ENCODE results near the gene LRP1B. TPM values are rescaled to one million over a fixed set of nuclear protein-coding genes. Genes with fewer than 3 reads are reported as not detected.

Gene LRP1B
- total and polyA plus RNA-seq, 5 experiments from 2014 or later: not detected

DNA sequence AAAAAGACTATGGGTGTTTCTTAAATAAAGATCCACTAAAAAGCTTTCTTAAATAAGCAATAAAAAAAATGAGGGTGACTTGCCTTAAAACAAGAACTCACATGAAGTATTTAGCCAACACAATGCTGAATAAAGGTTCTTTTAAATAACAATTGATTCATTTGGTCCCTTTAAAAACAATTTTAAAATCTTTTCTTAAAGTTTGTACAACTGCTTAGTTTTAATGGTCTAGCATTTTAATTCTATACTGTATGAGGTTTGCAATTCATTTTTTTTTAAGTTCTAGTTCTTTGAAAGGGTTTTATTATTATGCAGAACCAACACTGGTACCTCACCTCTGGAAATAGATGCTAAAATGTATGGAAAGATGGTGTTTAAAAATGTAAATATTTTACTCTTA lies 1017.5 kb downstream of the LRP1B start:
- no peak for DNase-seq
- Mint-ChIP-seq H3K4me3 (no peak overlapping the region), H3K27ac (no peak overlapping the region), H3K9me3 (peaks cover 0 to 11% (median 1%) of the 10 kb centered on the region in 9 donors), H3K27me3 (no peaks in the 10 kb centered on the region), H3K4me1 (no peaks in the 10 kb centered on the region), H3K36me3 (no peaks in the 10 kb centered on the region)
- no peak for ATAC-seq
- POLR2A ChIA-PET: no interaction called here

GRCh38 chr2:141109633-141110032 lies 1021.2 kb downstream of the LRP1B start:
- POLR2A ChIA-PET: no interaction called here
- H3K27ac Mint-ChIP-seq: no peak overlapping the region

DNA sequence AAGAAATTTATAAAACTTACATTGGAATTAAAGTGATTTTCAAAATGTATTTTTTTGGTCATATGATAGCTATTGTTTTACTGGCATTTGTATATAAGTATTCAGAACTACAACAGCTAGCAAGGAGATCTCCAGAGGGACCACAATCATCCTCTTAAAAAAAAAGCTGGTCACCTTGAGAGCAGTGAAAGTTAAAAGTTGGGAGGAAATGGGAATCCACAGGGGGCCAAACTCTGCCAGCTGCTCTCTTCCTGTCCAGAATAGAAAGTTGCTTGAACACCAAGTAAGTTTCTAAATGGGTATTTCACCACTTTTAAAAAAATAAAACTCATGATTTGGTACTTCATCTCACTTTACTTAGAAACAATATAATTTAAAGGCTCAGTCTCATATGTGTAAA lies 1025.1 kb downstream of the LRP1B start:
- POLR2A ChIA-PET: no interaction called here
- H3K4me3 Mint-ChIP-seq: no peak overlapping the region
- DNase-seq (no peak), ATAC-seq (no peak)
- no peaks in the 10 kb centered on the region for H3K27me3 Mint-ChIP-seq
- no peaks in the 10 kb centered on the region for H3K36me3 Mint-ChIP-seq
- H3K4me1 Mint-ChIP-seq: no peaks in the 10 kb centered on the region
- H3K9me3 Mint-ChIP-seq: peaks cover 0 to 7% (median 0%) of the 10 kb centered on the region in 9 donors
- H3K27ac Mint-ChIP-seq: no peak overlapping the region

More at GRCh38 chr2:141109633-141110032, 1021.2 kb downstream of the LRP1B start:
- Mint-ChIP-seq H3K9me3 (peaks cover 0 to 7% (median 1%) of the 10 kb centered on the region in 9 donors), H3K4me1 (no peaks in the 10 kb centered on the region), H3K4me3 (no peak overlapping the region), H3K36me3 (no peaks in the 10 kb centered on the region), H3K27me3 (no peaks in the 10 kb centered on the region)
- DNase-seq: no peak
- ATAC-seq: no peak

DNA sequence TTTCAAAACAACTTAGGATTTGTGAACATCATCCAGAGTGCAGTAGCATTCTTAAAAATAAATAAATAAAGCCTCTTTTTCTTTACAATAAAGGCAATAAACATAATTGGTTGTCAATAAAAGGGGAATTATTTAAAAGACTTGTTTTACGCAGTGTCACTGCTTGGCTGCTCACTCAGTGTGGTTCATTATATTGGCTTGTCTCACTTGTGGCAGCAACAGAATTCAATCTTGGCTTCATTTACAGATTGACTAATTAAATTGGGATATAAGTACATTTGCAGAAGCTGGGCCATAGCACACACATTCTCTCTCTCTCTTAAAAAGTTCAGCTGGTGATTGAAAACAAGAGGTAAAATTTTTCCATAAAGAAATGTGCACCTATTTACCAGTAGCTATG lies 1027.6 kb downstream of the LRP1B start:
- Mint-ChIP-seq H3K4me3 (no peak overlapping the region), H3K4me1 (no peaks in the 10 kb centered on the region), H3K27ac (no peak overlapping the region), H3K36me3 (no peaks in the 10 kb centered on the region), H3K9me3 (peaks cover 0 to 13% (median 0%) of the 10 kb centered on the region in 9 donors), H3K27me3 (no peaks in the 10 kb centered on the region)
- POLR2A ChIA-PET: no interaction called here
- ATAC-seq (no peak), DNase-seq (no peak)

- no peaks in the 10 kb centered on the region for H3K36me3 Mint-ChIP-seq
- no peaks in the 10 kb centered on the region for H3K27me3 Mint-ChIP-seq
- no peak overlapping the region for H3K27ac Mint-ChIP-seq
- DNase-seq (no peak), ATAC-seq (no peak)
- POLR2A ChIA-PET: no interaction called here
- no peak overlapping the region for H3K4me3 Mint-ChIP-seq
- H3K4me1 Mint-ChIP-seq: no peaks in the 10 kb centered on the region
- H3K9me3 Mint-ChIP-seq: peaks cover 0 to 14% (median 2%) of the 10 kb centered on the region in 9 donors
Observed at GRCh38 chr2:141079231-141079630, 1051.6 kb downstream of the LRP1B start.

DNA sequence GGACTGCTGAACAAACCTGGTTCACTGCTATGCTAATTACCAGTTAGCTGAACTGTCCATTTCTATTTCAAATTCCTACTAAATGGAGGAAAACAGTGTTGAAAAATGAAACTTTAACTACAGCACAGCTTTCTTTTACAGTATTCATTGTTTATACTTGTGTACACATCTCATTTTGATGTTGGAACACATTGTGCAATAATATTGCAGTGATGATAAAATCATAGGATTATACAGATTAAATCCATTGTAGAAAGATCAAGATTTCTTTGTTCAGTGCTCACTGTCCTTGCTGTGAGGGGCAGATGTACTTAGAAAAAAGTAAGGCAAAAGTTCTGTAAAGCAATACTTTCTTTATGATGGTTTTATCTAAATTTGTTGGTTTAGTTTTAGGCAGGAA lies 1055.1 kb downstream of the LRP1B start:
- no peaks in the 10 kb centered on the region for H3K27me3 Mint-ChIP-seq
- H3K36me3 Mint-ChIP-seq: no peaks in the 10 kb centered on the region
- no peak overlapping the region for H3K4me3 Mint-ChIP-seq
- POLR2A ChIA-PET: no interaction called here
- no peaks in the 10 kb centered on the region for H3K4me1 Mint-ChIP-seq
- ATAC-seq (no peak), DNase-seq (no peak)
- no peak overlapping the region for H3K27ac Mint-ChIP-seq
- peaks cover 0 to 14% (median 2%) of the 10 kb centered on the region in 9 donors for H3K9me3 Mint-ChIP-seq

GRCh38 chr2:141068053-141068682 lies 1062.6 kb downstream of the LRP1B start:
- H3K36me3 Mint-ChIP-seq: no peaks in the 10 kb centered on the region
- ATAC-seq (no peak), DNase-seq (no peak)
- POLR2A ChIA-PET: no interaction called here
- no peak overlapping the region for H3K27ac Mint-ChIP-seq
- H3K4me3 Mint-ChIP-seq: no peak overlapping the region
- peaks cover 0 to 17% (median 5%) of the 10 kb centered on the region in 9 donors for H3K9me3 Mint-ChIP-seq
- no peaks in the 10 kb centered on the region for H3K4me1 Mint-ChIP-seq
- H3K27me3 Mint-ChIP-seq: no peaks in the 10 kb centered on the region

- Mint-ChIP-seq H3K4me1 (no peaks in the 10 kb centered on the region), H3K27me3 (no peaks in the 10 kb centered on the region), H3K9me3 (peaks cover 0 to 17% (median 7%) of the 10 kb centered on the region in 9 donors), H3K4me3 (no peak overlapping the region), H3K36me3 (no peaks in the 10 kb centered on the region), H3K27ac (no peak overlapping the region)
- POLR2A ChIA-PET: no interaction called here
- ATAC-seq (no peak), DNase-seq (no peak)
Observed at GRCh38 chr2:141065042-141065441, 1065.8 kb downstream of the LRP1B start.

DNA sequence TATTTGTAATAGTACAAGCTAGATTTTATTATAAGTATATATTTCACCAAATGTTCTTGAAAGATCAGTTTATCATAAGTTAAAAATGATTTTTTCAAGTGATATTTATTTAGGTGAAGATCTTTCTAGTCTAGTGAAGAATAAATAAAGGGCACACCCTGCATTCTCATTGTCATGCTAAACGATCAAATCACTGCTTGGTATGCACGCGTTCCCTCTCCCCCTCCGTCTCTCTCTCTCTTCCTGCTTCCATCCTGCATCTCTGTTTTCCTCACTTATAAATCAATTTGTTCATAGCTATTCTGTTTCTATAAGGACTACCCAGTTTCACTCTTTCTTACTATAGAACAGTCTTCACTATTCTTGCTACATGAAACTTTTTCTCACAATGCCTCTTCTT lies 1067.4 kb downstream of the LRP1B start:
- Mint-ChIP-seq H3K36me3 (no peaks in the 10 kb centered on the region), H3K27me3 (no peaks in the 10 kb centered on the region), H3K4me3 (no peak overlapping the region), H3K27ac (no peak overlapping the region), H3K4me1 (no peaks in the 10 kb centered on the region), H3K9me3 (peaks cover 0 to 17% (median 10%) of the 10 kb centered on the region in 9 donors)
- no peak for ATAC-seq
- DNase-seq: no peak
- POLR2A ChIA-PET: no interaction called here

DNA sequence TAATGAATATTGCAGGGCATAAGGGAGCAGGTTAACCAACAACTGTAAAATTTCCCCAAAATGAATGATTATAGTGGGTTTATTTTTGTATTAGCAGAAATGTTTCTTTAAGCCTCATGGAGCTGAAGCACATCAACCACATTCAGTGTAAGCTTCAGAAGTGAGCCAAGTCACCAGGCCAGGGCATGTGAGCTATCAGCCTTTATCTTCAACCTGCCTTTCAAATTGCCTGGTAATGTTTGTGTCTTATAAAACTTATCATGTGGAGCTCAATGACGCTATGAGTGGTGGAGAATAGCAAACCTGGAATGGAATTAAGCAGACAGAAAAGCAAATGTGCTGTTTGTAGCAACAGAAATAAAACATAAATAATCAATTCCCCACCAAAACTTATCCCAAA lies 1068.4 kb downstream of the LRP1B start:
- no peaks in the 10 kb centered on the region for H3K27me3 Mint-ChIP-seq
- ATAC-seq (no peak), DNase-seq (no peak)
- H3K9me3 Mint-ChIP-seq: peaks cover 0 to 17% (median 10%) of the 10 kb centered on the region in 9 donors
- POLR2A ChIA-PET: no interaction called here
- H3K4me1 Mint-ChIP-seq: no peaks in the 10 kb centered on the region
- H3K36me3 Mint-ChIP-seq: no peaks in the 10 kb centered on the region
- no peak overlapping the region for H3K27ac Mint-ChIP-seq
- H3K4me3 Mint-ChIP-seq: no peak overlapping the region

DNA sequence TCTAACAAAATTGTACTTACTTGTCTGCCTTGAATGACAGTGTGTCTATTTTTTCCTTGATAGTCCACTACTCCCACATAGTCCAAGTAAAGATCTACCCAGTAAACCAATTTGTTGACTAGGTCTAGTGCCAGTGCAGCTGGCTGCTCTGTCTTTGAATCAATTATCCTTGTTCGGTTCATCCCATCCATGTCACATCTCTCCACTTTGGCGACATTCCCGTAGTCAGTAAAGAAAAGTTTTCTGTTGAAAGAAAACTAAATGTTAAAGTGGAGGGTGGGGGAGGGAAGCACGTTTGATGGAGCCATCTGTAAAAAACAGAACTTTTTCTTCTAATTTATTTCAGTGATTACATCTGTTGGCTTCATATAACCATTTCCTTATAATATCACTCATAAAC lies 1068.8 kb downstream of the LRP1B start:
- no peaks in the 10 kb centered on the region for H3K4me1 Mint-ChIP-seq
- H3K27ac Mint-ChIP-seq: no peak overlapping the region
- DNase-seq (no peak), ATAC-seq (no peak)
- no peaks in the 10 kb centered on the region for H3K27me3 Mint-ChIP-seq
- POLR2A ChIA-PET: no interaction called here
- no peaks in the 10 kb centered on the region for H3K36me3 Mint-ChIP-seq
- no peak overlapping the region for H3K4me3 Mint-ChIP-seq
- H3K9me3 Mint-ChIP-seq: peaks cover 0 to 17% (median 7%) of the 10 kb centered on the region in 9 donors

GRCh38 chr2:141058556-141058955 lies 1072.3 kb downstream of the LRP1B start:
- H3K27me3 Mint-ChIP-seq: no peaks in the 10 kb centered on the region
- ATAC-seq (no peak), DNase-seq (no peak)
- H3K27ac Mint-ChIP-seq: no peak overlapping the region
- H3K9me3 Mint-ChIP-seq: peaks cover 0 to 9% (median 2%) of the 10 kb centered on the region in 9 donors
- H3K4me3 Mint-ChIP-seq: no peak overlapping the region
- no peaks in the 10 kb centered on the region for H3K36me3 Mint-ChIP-seq
- peaks cover 0 to 1% (median 0%) of the 10 kb centered on the region in 4 donors for H3K4me1 Mint-ChIP-seq
- POLR2A ChIA-PET: no interaction called here

- POLR2A ChIA-PET: no interaction called here
Observed at GRCh38 chr2:141055531-141055930, 1075.3 kb downstream of the LRP1B start.

DNA sequence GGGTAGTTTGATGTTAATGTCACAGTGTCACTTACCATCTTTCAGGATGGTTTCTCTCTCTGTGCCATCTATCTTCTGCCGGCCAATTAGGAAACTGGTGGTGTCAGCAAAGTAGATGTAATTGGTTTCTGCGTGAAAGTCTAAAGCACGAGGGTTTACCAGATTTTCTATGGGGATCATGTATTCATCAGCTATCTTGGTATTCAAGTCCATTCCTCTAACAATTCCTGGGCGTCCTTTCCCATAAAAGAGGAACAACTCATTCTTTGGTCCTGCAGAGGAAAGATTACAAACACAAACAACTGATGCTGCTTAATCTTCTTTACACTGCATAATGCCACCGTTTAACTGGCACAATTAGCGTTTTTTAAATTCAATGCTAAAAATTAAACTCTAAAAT lies 1081.9 kb downstream of the LRP1B start:
- Mint-ChIP-seq H3K36me3 (no peaks in the 10 kb centered on the region), H3K9me3 (peaks cover 0 to 21% (median 8%) of the 10 kb centered on the region in 9 donors), H3K27me3 (no peaks in the 10 kb centered on the region), H3K4me1 (peaks cover 0 to 2% (median 0%) of the 10 kb centered on the region in 4 donors), H3K27ac (no peak overlapping the region), H3K4me3 (no peak overlapping the region)
- ATAC-seq (no peak), DNase-seq (no peak)
- POLR2A ChIA-PET: no interaction called here

More at GRCh38 chr2:141055531-141055930, 1075.3 kb downstream of the LRP1B start:
- DNase-seq (no peak), ATAC-seq (no peak)
- Mint-ChIP-seq H3K4me1 (peaks cover 0 to 2% (median 0%) of the 10 kb centered on the region in 4 donors), H3K4me3 (no peak overlapping the region), H3K36me3 (no peaks in the 10 kb centered on the region), H3K27ac (no peak overlapping the region), H3K9me3 (peaks cover 0 to 15% (median 3%) of the 10 kb centered on the region in 9 donors), H3K27me3 (no peaks in the 10 kb centered on the region)
